Prostate gland (tissue), 2 donors: Measurements from ENCODE around the gene SUSD3.

Experiments
- POLR2A ChIP-seq: fragments of 450-650 bp; IDR thresholded peaks from one replicate; pipeline ENCODE4 v1.6.1; 2016; ENCODE audit warnings: antibody characterized with exemption, mild to moderate bottlenecking
- TF ChIP-seq, protein P1 (sequence below), 4 experiments: fragments of 200-600 bp in 2 of 4; fragments of 450-650 bp in 2 of 4; sonication (generic) in 2 of 4; IDR thresholded peaks; 1 replicate in 3 of 4; 2 replicates in 1 of 4; pipeline ENCODE4 v1.5.1; 2016 to 2019; ENCODE audit warnings: antibody characterized with exemption in 4 of 4, mild to moderate bottlenecking in 2 of 4, moderate library complexity in 2 of 4

DNA sequence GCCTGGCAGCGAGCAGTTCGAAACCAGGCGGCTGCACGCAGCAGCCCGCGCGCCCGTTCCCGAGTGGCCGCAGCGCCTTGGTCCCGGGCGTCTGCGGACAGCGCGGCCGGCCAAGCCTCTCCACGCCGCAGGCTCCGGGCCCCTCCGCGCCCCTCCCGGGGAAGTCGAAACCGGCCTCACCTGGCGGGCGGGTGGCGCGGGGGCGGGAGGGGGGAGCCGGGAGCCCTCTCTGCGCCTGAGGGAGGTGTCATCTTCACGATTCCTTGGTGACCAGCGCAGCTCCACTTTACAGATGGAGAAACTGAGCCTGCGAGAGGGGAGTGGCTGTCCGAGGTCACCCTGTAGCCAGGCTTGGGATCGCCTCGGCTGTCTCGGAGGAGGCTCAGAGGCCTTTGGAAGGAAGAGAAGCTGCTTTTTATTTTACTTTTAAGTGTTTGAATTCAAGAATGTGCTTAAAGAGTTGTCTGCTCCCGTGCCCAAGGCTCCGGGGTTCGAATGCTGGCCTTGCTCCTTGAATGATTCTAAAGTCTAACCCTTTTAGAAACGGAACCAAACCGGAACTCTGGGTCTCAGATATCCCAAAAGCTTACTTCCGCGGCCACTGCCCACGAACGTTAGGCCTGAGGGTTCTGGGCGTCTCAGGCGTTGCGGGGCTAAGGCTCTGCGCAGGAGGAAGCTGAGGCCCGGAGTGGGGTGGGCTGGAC is 662 bp downstream of the SUSD3 start:
- TF ChIP-seq POLR2A: no peak
- TF ChIP-seq, protein P1, sequence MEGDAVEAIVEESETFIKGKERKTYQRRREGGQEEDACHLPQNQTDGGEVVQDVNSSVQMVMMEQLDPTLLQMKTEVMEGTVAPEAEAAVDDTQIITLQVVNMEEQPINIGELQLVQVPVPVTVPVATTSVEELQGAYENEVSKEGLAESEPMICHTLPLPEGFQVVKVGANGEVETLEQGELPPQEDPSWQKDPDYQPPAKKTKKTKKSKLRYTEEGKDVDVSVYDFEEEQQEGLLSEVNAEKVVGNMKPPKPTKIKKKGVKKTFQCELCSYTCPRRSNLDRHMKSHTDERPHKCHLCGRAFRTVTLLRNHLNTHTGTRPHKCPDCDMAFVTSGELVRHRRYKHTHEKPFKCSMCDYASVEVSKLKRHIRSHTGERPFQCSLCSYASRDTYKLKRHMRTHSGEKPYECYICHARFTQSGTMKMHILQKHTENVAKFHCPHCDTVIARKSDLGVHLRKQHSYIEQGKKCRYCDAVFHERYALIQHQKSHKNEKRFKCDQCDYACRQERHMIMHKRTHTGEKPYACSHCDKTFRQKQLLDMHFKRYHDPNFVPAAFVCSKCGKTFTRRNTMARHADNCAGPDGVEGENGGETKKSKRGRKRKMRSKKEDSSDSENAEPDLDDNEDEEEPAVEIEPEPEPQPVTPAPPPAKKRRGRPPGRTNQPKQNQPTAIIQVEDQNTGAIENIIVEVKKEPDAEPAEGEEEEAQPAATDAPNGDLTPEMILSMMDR (IDR thresholded peaks at IDR 0.05): no peak
